ENCODE measurements around the gene NODAL.

Gene NODAL

DNA sequence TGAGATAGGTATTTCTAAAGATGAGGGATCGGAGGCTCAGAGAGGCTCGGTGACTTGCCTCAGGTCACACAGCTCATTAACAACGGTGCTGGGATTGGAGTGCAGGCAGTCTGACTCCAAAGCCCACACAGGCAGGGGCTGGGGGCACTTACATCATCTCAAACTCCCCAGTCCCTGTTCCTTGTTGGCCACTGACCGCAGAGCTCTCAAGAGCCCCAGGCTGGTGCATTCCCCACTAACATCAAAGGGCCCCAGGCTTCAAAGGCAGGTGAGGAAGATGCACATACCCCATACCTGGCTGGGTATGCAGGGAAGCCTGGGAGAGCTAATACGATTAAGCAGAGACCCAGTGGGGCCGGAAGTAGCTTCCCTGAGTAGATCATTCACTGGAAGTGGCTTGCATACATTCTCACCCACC lies 13.7 kb upstream of the NODAL start:
- Histone ChIP-seq H2BK12ac (ENCODE audit: low read length) (no peak overlapping the region), H3K4me3 (ENCODE audit: low read length in 2 of 2) (no peak overlapping the region), H3K9me3 (replicated peaks in 1 of 2; ENCODE audit: control insufficient read depth in 2 of 2, insufficient read depth in 1 of 2, low read depth in 1 of 2, low read length in 2 of 2) (peaks cover 0 to 4% of the 10 kb centered on the region in 2 donors), H3K27me3 (ENCODE audit: control insufficient read depth in 3 of 3, insufficient read depth in 3 of 3, low read depth in 1 of 3, low read length in 3 of 3) (peaks cover 12 to 60% (median 52%) of the 10 kb centered on the region in 3 experiments), H2BK5ac (ENCODE audit: low read length) (no peak overlapping the region), H3K14ac (ENCODE audit: low read length) (no peak overlapping the region), H3K23ac (ENCODE audit: low read depth, low read length, poor library complexity) (peak overlapping the region; percentile 45), H4K91ac (ENCODE audit: low read depth, low read length, poor library complexity) (no peak overlapping the region), H2BK15ac (ENCODE audit: low read length) (no peak overlapping the region), H3K4me1 (ENCODE audit: control insufficient read depth in 2 of 2, insufficient read depth in 1 of 2, low read depth in 1 of 2, low read length in 2 of 2) (peaks cover 10 to 17% of the 10 kb centered on the region in 2 donors), H3K18ac (ENCODE audit: low read length) (no peak overlapping the region), H3K79me1 (ENCODE audit: low read depth, low read length) (no peaks in the 10 kb centered on the region), H2AFZ (ENCODE audit: low read length) (no peak overlapping the region), H3K4me2 (ENCODE audit: insufficient read depth, low read length, poor library complexity, severe bottlenecking) (no peak overlapping the region), H2AK5ac (ENCODE audit: low read depth, low read length) (peak overlapping the region; percentile 50), H4K8ac (ENCODE audit: low read depth, low read length) (no peak overlapping the region), H2BK120ac (ENCODE audit: low read depth, low read length) (no peak overlapping the region), H3K4ac (ENCODE audit: low read length) (no peak overlapping the region), H3K36me3 (replicated peaks in 1 of 2; ENCODE audit: control insufficient read depth in 2 of 2, insufficient read depth in 2 of 2, low read length in 2 of 2) (no peaks in the 10 kb centered on the region), H3K9ac (ENCODE audit: low read depth, low read length, poor library complexity) (peak overlapping the region; percentile 36), H3K27ac (replicated peaks; ENCODE audit: low read length) (no peak overlapping the region)
- WGBS, 2 donors (ENCODE audit: extremely low coverage in 2 of 2, insufficient read length in 2 of 2, insufficient replicate concordance in 1 of 2): no CpG with 5 or more reads among the region's 6 CpGs
- DNase-seq (ENCODE audit: low spot score): no peak

GRCh38 chr10:70448236-70448635 lies 6.8 kb upstream of the NODAL start:
- H3K23ac ChIP-seq (ENCODE audit: low read depth, low read length, poor library complexity): no peak overlapping the region
- no peaks in the 10 kb centered on the region for H3K36me3 ChIP-seq (replicated peaks in 1 of 2; ENCODE audit: control insufficient read depth in 2 of 2, insufficient read depth in 2 of 2, low read length in 2 of 2)
- no peak overlapping the region for H3K4me2 ChIP-seq (ENCODE audit: insufficient read depth, low read length, poor library complexity, severe bottlenecking)
- WGBS, 2 donors (ENCODE audit: extremely low coverage in 2 of 2, insufficient read length in 2 of 2, insufficient replicate concordance in 1 of 2): no CpG with 5 or more reads among the region's 2 CpGs
- no peak overlapping the region for H2BK120ac ChIP-seq (ENCODE audit: low read depth, low read length)
- no peak overlapping the region for H2BK15ac ChIP-seq (ENCODE audit: low read length)
- no peak overlapping the region for H3K18ac ChIP-seq (ENCODE audit: low read length)
- no peak overlapping the region for H4K91ac ChIP-seq (ENCODE audit: low read depth, low read length, poor library complexity)
- H3K27me3 ChIP-seq (ENCODE audit: control insufficient read depth in 3 of 3, insufficient read depth in 3 of 3, low read depth in 1 of 3, low read length in 3 of 3): peaks cover 0 to 27% (median under 1%) of the 10 kb centered on the region in 3 experiments
- no peak overlapping the region for H3K4ac ChIP-seq (ENCODE audit: low read length)
- H2BK5ac ChIP-seq (ENCODE audit: low read length): no peak overlapping the region
- H3K79me1 ChIP-seq (ENCODE audit: low read depth, low read length): no peaks in the 10 kb centered on the region
- H3K4me3 ChIP-seq (ENCODE audit: low read length in 2 of 2): no peak overlapping the region
- DNase-seq (ENCODE audit: low spot score): no peak
- peaks cover 0 to 3% of the 10 kb centered on the region in 2 donors for H3K4me1 ChIP-seq (ENCODE audit: control insufficient read depth in 2 of 2, insufficient read depth in 1 of 2, low read depth in 1 of 2, low read length in 2 of 2)
- no peak overlapping the region for H2AK5ac ChIP-seq (ENCODE audit: low read depth, low read length)
- H3K27ac ChIP-seq (replicated peaks; ENCODE audit: low read length): no peak overlapping the region
- no peak overlapping the region for H2BK12ac ChIP-seq (ENCODE audit: low read length)
- H3K9me3 ChIP-seq (replicated peaks in 1 of 2; ENCODE audit: control insufficient read depth in 2 of 2, insufficient read depth in 1 of 2, low read depth in 1 of 2, low read length in 2 of 2): no peaks in the 10 kb centered on the region
- no peak overlapping the region for H4K8ac ChIP-seq (ENCODE audit: low read depth, low read length)
- no peak overlapping the region for H3K9ac ChIP-seq (ENCODE audit: low read depth, low read length, poor library complexity)
- no peak overlapping the region for H3K14ac ChIP-seq (ENCODE audit: low read length)
- H2AFZ ChIP-seq (ENCODE audit: low read length): no peak overlapping the region

- H3K14ac ChIP-seq (ENCODE audit: low read length): no peak overlapping the region
- H3K4me2 ChIP-seq (ENCODE audit: insufficient read depth, low read length, poor library complexity, severe bottlenecking): no peak overlapping the region
- H3K4me1 ChIP-seq (ENCODE audit: control insufficient read depth in 2 of 2, insufficient read depth in 1 of 2, low read depth in 1 of 2, low read length in 2 of 2): peaks cover 0 to 12% of the 10 kb centered on the region in 2 donors
- DNase-seq (ENCODE audit: low spot score): no peak
- H3K4ac ChIP-seq (ENCODE audit: low read length): no peak overlapping the region
- WGBS, 2 donors (ENCODE audit: extremely low coverage in 2 of 2, insufficient read length in 2 of 2, insufficient replicate concordance in 1 of 2): no CpG with 5 or more reads among the region's 8 CpGs
- H3K79me1 ChIP-seq (ENCODE audit: low read depth, low read length): no peaks in the 10 kb centered on the region
- H3K9me3 ChIP-seq (replicated peaks in 1 of 2; ENCODE audit: control insufficient read depth in 2 of 2, insufficient read depth in 1 of 2, low read depth in 1 of 2, low read length in 2 of 2): no peaks in the 10 kb centered on the region
- H3K36me3 ChIP-seq (replicated peaks in 1 of 2; ENCODE audit: control insufficient read depth in 2 of 2, insufficient read depth in 2 of 2, low read length in 2 of 2): no peaks in the 10 kb centered on the region
- H3K27ac ChIP-seq (replicated peaks; ENCODE audit: low read length): no peak overlapping the region
- H4K91ac ChIP-seq (ENCODE audit: low read depth, low read length, poor library complexity): no peak overlapping the region
- H3K4me3 ChIP-seq (ENCODE audit: low read length in 2 of 2): no peak overlapping the region
- no peak overlapping the region for H2AFZ ChIP-seq (ENCODE audit: low read length)
- no peak overlapping the region for H4K8ac ChIP-seq (ENCODE audit: low read depth, low read length)
- H3K9ac ChIP-seq (ENCODE audit: low read depth, low read length, poor library complexity): no peak overlapping the region
- no peak overlapping the region for H3K23ac ChIP-seq (ENCODE audit: low read depth, low read length, poor library complexity)
- no peak overlapping the region for H2BK12ac ChIP-seq (ENCODE audit: low read length)
- H3K18ac ChIP-seq (ENCODE audit: low read length): no peak overlapping the region
- no peak overlapping the region for H2BK5ac ChIP-seq (ENCODE audit: low read length)
- no peak overlapping the region for H2AK5ac ChIP-seq (ENCODE audit: low read depth, low read length)
- H3K27me3 ChIP-seq (ENCODE audit: control insufficient read depth in 3 of 3, insufficient read depth in 3 of 3, low read depth in 1 of 3, low read length in 3 of 3): peaks cover 11 to 50% (median 23%) of the 10 kb centered on the region in 3 experiments
- H2BK120ac ChIP-seq (ENCODE audit: low read depth, low read length): no peak overlapping the region
- H2BK15ac ChIP-seq (ENCODE audit: low read length): no peak overlapping the region
These were observed 4.5 kb upstream of the NODAL start for GRCh38 chr10:70445718-70446657.

DNA sequence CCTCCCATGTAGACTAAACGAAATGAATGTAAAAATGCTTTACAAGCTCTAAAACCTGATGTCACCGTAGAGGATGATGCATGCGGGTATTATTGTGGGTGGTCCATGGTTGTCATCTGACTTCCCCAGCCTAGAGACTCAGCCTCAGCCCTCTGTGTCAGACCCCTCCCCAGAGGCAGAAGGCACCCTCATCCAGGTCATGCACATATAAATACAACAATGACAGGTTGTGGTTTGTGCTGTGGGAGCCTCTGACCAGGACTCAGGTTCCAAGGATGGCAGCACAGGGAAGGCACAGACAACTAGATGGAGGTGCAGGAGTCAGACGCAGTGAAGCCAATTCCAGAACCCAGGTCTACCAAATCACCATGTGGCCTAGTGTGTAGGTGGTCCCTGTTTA lies 3.3 kb upstream of the NODAL start:
- H3K4me3 ChIP-seq (ENCODE audit: low read length in 2 of 2): no peak overlapping the region
- H3K79me1 ChIP-seq (ENCODE audit: low read depth, low read length): no peaks in the 10 kb centered on the region
- H3K4me2 ChIP-seq (ENCODE audit: insufficient read depth, low read length, poor library complexity, severe bottlenecking): no peak overlapping the region
- H4K8ac ChIP-seq (ENCODE audit: low read depth, low read length): no peak overlapping the region
- H3K4me1 ChIP-seq (ENCODE audit: control insufficient read depth in 2 of 2, insufficient read depth in 1 of 2, low read depth in 1 of 2, low read length in 2 of 2): peaks cover 0 to 17% of the 10 kb centered on the region in 2 donors
- no CpG with 5 or more reads among the region's 4 CpGs for WGBS, 2 donors (ENCODE audit: extremely low coverage in 2 of 2, insufficient read length in 2 of 2, insufficient replicate concordance in 1 of 2)
- H3K9ac ChIP-seq (ENCODE audit: low read depth, low read length, poor library complexity): no peak overlapping the region
- H2BK120ac ChIP-seq (ENCODE audit: low read depth, low read length): no peak overlapping the region
- H4K91ac ChIP-seq (ENCODE audit: low read depth, low read length, poor library complexity): no peak overlapping the region
- H3K4ac ChIP-seq (ENCODE audit: low read length): no peak overlapping the region
- H3K23ac ChIP-seq (ENCODE audit: low read depth, low read length, poor library complexity): peak overlapping the region; percentile 1
- H3K18ac ChIP-seq (ENCODE audit: low read length): no peak overlapping the region
- H3K36me3 ChIP-seq (replicated peaks in 1 of 2; ENCODE audit: control insufficient read depth in 2 of 2, insufficient read depth in 2 of 2, low read length in 2 of 2): no peaks in the 10 kb centered on the region
- no peak overlapping the region for H2AK5ac ChIP-seq (ENCODE audit: low read depth, low read length)
- no peak overlapping the region for H3K27ac ChIP-seq (replicated peaks; ENCODE audit: low read length)
- DNase-seq (ENCODE audit: low spot score): no peak
- H2AFZ ChIP-seq (ENCODE audit: low read length): no peak overlapping the region
- no peak overlapping the region for H2BK5ac ChIP-seq (ENCODE audit: low read length)
- H3K9me3 ChIP-seq (replicated peaks in 1 of 2; ENCODE audit: control insufficient read depth in 2 of 2, insufficient read depth in 1 of 2, low read depth in 1 of 2, low read length in 2 of 2): peaks cover 0 to 4% of the 10 kb centered on the region in 2 donors
- H3K14ac ChIP-seq (ENCODE audit: low read length): no peak overlapping the region
- no peak overlapping the region for H2BK15ac ChIP-seq (ENCODE audit: low read length)
- H2BK12ac ChIP-seq (ENCODE audit: low read length): no peak overlapping the region
- peaks cover 18 to 62% (median 36%) of the 10 kb centered on the region in 3 experiments for H3K27me3 ChIP-seq (ENCODE audit: control insufficient read depth in 3 of 3, insufficient read depth in 3 of 3, low read depth in 1 of 3, low read length in 3 of 3)

All from neuronal stem cell (in vitro differentiated cells).